ENCODE data around the gene PCBP3. TPM values are rescaled to one million over a fixed set of nuclear protein-coding genes. Genes with fewer than 3 reads are reported as not detected.

Gene PCBP3
- total RNA-seq, 2 experiments from 2014 or later = 3.4 to 3.8 TPM

DNA sequence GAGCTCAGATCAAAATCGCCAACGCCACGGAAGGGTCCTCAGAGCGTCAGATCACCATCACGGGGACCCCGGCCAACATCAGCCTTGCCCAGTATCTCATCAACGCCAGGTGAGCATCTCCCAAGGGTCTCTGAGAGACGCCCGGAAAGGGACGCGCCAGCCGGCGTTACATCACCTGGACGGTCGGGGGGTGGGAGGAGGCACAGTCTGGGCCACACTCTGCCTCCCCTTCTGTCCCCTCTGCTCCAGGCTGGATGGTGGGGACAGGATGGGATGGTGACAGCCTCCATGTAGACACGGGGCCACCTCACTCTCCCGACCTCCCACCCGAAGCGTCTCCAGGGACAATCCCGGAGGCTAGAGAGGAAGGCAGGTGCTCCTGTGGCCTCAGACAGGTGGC is 296.6 kb downstream of the PCBP3 start:
- ATAC-seq (ENCODE audit: poor library complexity) (no peak), DNase-seq (no peak)
- no peaks in the 10 kb centered on the region for H3K9me3 Mint-ChIP-seq
- Histone ChIP-seq H3K9me3 (ENCODE audit: control insufficient read depth in 1 of 2, insufficient read depth in 1 of 2, low read length in 2 of 2) (no peaks in the 10 kb centered on the region), H3K27ac (ENCODE audit: low read depth in 1 of 2, low read length in 2 of 2) (no peak overlapping the region), H3K27me3 (ENCODE audit: control insufficient read depth in 1 of 2, insufficient read depth in 2 of 2, low read length in 2 of 2) (no peaks in the 10 kb centered on the region), H3K4me1 (ENCODE audit: insufficient read depth, low read length) (no peaks in the 10 kb centered on the region), H3K36me3 (ENCODE audit: insufficient read depth, low read length) (no peaks in the 10 kb centered on the region), H3K4me3 (ENCODE audit: low read length) (no peak overlapping the region)
- no peaks in the 10 kb centered on the region for H3K36me3 Mint-ChIP-seq (ENCODE audit: low read depth)
- POLR2A ChIA-PET = no interaction called here
- TF ChIP-seq, protein P1, sequence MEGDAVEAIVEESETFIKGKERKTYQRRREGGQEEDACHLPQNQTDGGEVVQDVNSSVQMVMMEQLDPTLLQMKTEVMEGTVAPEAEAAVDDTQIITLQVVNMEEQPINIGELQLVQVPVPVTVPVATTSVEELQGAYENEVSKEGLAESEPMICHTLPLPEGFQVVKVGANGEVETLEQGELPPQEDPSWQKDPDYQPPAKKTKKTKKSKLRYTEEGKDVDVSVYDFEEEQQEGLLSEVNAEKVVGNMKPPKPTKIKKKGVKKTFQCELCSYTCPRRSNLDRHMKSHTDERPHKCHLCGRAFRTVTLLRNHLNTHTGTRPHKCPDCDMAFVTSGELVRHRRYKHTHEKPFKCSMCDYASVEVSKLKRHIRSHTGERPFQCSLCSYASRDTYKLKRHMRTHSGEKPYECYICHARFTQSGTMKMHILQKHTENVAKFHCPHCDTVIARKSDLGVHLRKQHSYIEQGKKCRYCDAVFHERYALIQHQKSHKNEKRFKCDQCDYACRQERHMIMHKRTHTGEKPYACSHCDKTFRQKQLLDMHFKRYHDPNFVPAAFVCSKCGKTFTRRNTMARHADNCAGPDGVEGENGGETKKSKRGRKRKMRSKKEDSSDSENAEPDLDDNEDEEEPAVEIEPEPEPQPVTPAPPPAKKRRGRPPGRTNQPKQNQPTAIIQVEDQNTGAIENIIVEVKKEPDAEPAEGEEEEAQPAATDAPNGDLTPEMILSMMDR (IDR thresholded peaks at IDR 0.05) = no peak
- H3K4me1 Mint-ChIP-seq (ENCODE audit: low read depth) = no peaks in the 10 kb centered on the region
- intact Hi-C loops (cut with DNase I, micrococcal nuclease) = loop anchor here in 1 of 2 experiments (10.0 kb wide), 1 partner anchor 75 kb away; no protein-coding TSS in a partner anchor
- no peak overlapping the region for H3K4me3 Mint-ChIP-seq
- H3K27me3 Mint-ChIP-seq = no peaks in the 10 kb centered on the region
- H3K27ac Mint-ChIP-seq = no peak overlapping the region
- CTCF ChIA-PET = no interaction called here

DNA sequence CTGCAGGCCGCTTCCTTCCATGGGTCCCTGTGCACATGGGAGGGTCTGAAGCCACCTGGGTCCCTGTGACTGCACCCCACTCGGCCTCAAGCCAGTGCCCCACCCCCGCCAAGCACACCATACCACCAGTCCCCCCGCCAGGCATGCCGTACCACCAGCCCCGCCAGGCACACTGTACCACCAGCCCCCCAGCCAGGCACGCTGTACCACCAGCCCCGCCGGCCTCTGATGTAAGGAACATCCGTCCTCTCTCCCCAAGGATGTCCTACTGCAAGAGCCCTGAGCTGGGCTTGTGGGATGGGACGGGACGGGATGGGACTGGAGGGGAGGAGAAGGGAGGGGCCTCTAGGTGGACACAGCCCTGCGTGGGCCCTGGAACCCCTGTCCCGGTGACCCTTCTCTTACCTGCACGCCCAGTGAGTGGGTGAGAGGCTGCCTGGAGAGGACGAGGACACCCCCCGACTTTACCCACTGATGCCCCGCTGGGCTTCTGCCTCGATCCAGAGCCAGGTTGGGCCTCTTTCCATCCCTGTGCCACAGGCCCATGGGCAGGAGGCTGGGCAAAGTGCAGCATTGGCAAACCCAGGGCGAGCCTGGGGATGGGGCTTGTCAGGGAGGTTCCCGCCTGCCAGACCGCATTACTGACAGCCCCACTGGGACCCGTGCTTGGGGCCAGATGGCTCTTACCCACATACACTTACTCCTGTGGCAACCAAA is 297.3 kb downstream of the PCBP3 start:
- CTCF ChIA-PET = no interaction called here
- Histone ChIP-seq H3K27ac (ENCODE audit: low read depth in 1 of 2, low read length in 2 of 2) (no peak overlapping the region), H3K36me3 (ENCODE audit: insufficient read depth, low read length) (no peaks in the 10 kb centered on the region), H3K27me3 (ENCODE audit: control insufficient read depth in 1 of 2, insufficient read depth in 2 of 2, low read length in 2 of 2) (no peaks in the 10 kb centered on the region), H3K4me1 (ENCODE audit: insufficient read depth, low read length) (no peaks in the 10 kb centered on the region), H3K9me3 (ENCODE audit: control insufficient read depth in 1 of 2, insufficient read depth in 1 of 2, low read length in 2 of 2) (no peaks in the 10 kb centered on the region), H3K4me3 (ENCODE audit: low read length) (no peak overlapping the region)
- intact Hi-C loops (cut with DNase I, micrococcal nuclease) = loop anchor here in 1 of 2 experiments (10.0 kb wide), 1 partner anchor 74 kb away; no protein-coding TSS in a partner anchor
- Mint-ChIP-seq H3K27me3 (no peaks in the 10 kb centered on the region), H3K4me3 (no peak overlapping the region), H3K9me3 (no peaks in the 10 kb centered on the region), H3K27ac (no peak overlapping the region), H3K36me3 (ENCODE audit: low read depth) (no peaks in the 10 kb centered on the region), H3K4me1 (ENCODE audit: low read depth) (no peaks in the 10 kb centered on the region)
- TF ChIP-seq, protein P1 (IDR thresholded peaks at IDR 0.05) = no peak
- ATAC-seq (ENCODE audit: poor library complexity) = no peak
- DNase-seq = no peak
- POLR2A ChIA-PET = no interaction called here

DNA sequence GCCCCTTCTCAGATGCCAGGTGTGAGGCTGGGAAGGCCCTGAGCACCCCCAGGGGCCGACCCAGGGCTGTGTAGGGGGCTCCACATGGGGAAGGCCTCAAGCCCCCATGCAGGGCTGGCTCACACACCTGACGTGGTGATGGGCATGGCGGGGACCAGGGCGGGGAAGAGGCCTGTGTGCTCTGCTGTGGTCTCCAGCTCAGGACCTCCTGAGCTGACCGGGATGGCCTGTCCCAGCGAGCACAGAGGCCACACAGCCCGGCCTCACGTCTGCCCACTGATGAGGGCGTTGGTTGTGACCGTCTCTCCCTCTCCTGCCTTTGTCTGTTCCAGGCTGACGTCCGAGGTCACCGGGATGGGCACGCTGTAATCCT is 297.8 kb downstream of the PCBP3 start:
- Mint-ChIP-seq H3K9me3 (no peaks in the 10 kb centered on the region), H3K4me3 (no peak overlapping the region), H3K27me3 (no peaks in the 10 kb centered on the region), H3K27ac (no peak overlapping the region), H3K36me3 (ENCODE audit: low read depth) (no peaks in the 10 kb centered on the region), H3K4me1 (ENCODE audit: low read depth) (no peaks in the 10 kb centered on the region)
- H3K4me3 ChIP-seq (ENCODE audit: low read length) = no peak overlapping the region
- ATAC-seq (ENCODE audit: poor library complexity) (no peak), DNase-seq (no peak)
- H3K27me3 ChIP-seq (ENCODE audit: control insufficient read depth in 1 of 2, insufficient read depth in 2 of 2, low read length in 2 of 2) = no peaks in the 10 kb centered on the region
- no peak overlapping the region for H3K27ac ChIP-seq (ENCODE audit: low read depth in 1 of 2, low read length in 2 of 2)
- H3K36me3 ChIP-seq (ENCODE audit: insufficient read depth, low read length) = no peaks in the 10 kb centered on the region
- TF ChIP-seq, protein P1 (IDR thresholded peaks at IDR 0.05) = no peak
- ChIA-PET POLR2A (no interaction called here), CTCF (no interaction called here)
- H3K4me1 ChIP-seq (ENCODE audit: insufficient read depth, low read length) = no peaks in the 10 kb centered on the region
- intact Hi-C loops (cut with DNase I, micrococcal nuclease) = loop anchor here in 1 of 2 experiments (10.0 kb wide), 1 partner anchor 73 kb away; no protein-coding TSS in a partner anchor
- no peaks in the 10 kb centered on the region for H3K9me3 ChIP-seq (ENCODE audit: control insufficient read depth in 1 of 2, insufficient read depth in 1 of 2, low read length in 2 of 2)

Measured in CD4-positive, alpha-beta T cell (primary cell).